GM21423 (cell line): ENCODE results near the gene EPC2.
"Not testable (repeated sequence)": the region's sequence is repeated elsewhere in the genome, so short reads cannot be mapped to it uniquely, and the experiment has no call there.

ENCODE experiments used
- ATAC-seq: cut with Tn5 transposase; IDR thresholded peaks from one replicate; pipeline ENCODE4 v1.9.1; 2021; ENCODE audit warnings: mild to moderate bottlenecking, moderate library complexity; ENCODE audit not compliant: unreplicated experiment

The EPC2 gene

GRCh38 chr2:148674063-148675020, 29.8 kb downstream of the EPC2 start:
- no peak for ATAC-seq

- ATAC-seq: no peak
Measured at GRCh38 chr2:148675708-148676107, 31.2 kb downstream of the EPC2 start.

- not testable (repeated sequence) for ATAC-seq
Measured at GRCh38 chr2:148678302-148679179, 34.0 kb downstream of the EPC2 start.

- no peak for ATAC-seq
Measured at GRCh38 chr2:148680462-148680861, 35.9 kb downstream of the EPC2 start.

- ATAC-seq: no peak
Measured at GRCh38 chr2:148681443-148681842, 36.9 kb downstream of the EPC2 start.

- ATAC-seq: not testable (repeated sequence)
Measured at GRCh38 chr2:148681862-148682261, 37.3 kb downstream of the EPC2 start.

- ATAC-seq: no peak
Measured at GRCh38 chr2:148684507-148684906, 40.0 kb downstream of the EPC2 start.

GRCh38 chr2:148687543-148687942, 43.0 kb downstream of the EPC2 start:
- ATAC-seq: no peak

GRCh38 chr2:148688011-148688410, 43.5 kb downstream of the EPC2 start:
- not testable (repeated sequence) for ATAC-seq

GRCh38 chr2:148696985-148697384, 52.4 kb downstream of the EPC2 start:
- ATAC-seq: no peak

GRCh38 chr2:148699830-148700229, 55.3 kb downstream of the EPC2 start:
- no peak for ATAC-seq

GRCh38 chr2:148701039-148701438, 56.5 kb downstream of the EPC2 start:
- ATAC-seq: no peak

- no peak for ATAC-seq
Measured at GRCh38 chr2:148701877-148702276, 57.3 kb downstream of the EPC2 start.

GRCh38 chr2:148702475-148702874, 57.9 kb downstream of the EPC2 start:
- ATAC-seq: no peak

GRCh38 chr2:148704247-148704646, 59.7 kb downstream of the EPC2 start:
- ATAC-seq: no peak

GRCh38 chr2:148716378-148716920, 71.9 kb downstream of the EPC2 start:
- ATAC-seq: no peak

GRCh38 chr2:148718039-148718438, 73.5 kb downstream of the EPC2 start:
- no peak for ATAC-seq

- no peak for ATAC-seq
Measured at GRCh38 chr2:148719195-148719749, 74.7 kb downstream of the EPC2 start.

- ATAC-seq: no peak
Measured at GRCh38 chr2:148719941-148720436, 75.4 kb downstream of the EPC2 start.

- ATAC-seq: no peak
Measured at GRCh38 chr2:148720501-148721001, 76.0 kb downstream of the EPC2 start.

GRCh38 chr2:148721520-148721931, 77.0 kb downstream of the EPC2 start:
- no peak for ATAC-seq
